Natural killer cell (primary cell): Measurements from ENCODE around the gene USP17L13. TPM values are rescaled to one million over a fixed set of nuclear protein-coding genes. Genes with fewer than 3 reads are reported as not detected.

Experiments used
- total RNA-seq, 4 donors: library from RNA; stranded (reverse); fragments of 120-200 nt in 1 of 4; gene quantifications; one replicate each; pipeline versions ENCODE4 v1.2.3 to v1.2.4, GENCODE V29; 2013 to 2022

Gene USP17L13
- total RNA-seq, 3 donors from 2014 or later (not counting 1 experiment from before 2014, with no cell fraction given), result not detected

Other genes starting within 250 kb of the USP17L13 start
- gene FAM90A26, start 54.5 kb upstream of the USP17L13 start, total RNA-seq, result not detected
- gene USP17L10, start 14.2 kb upstream of the USP17L13 start, total RNA-seq, result not detected
- gene USP17L11, start 9.5 kb upstream of the USP17L13 start, total RNA-seq, result not detected
- gene USP17L12, start 4.7 kb upstream of the USP17L13 start, total RNA-seq, result not detected
- gene USP17L15, start 9.5 kb downstream of the USP17L13 start, total RNA-seq, result not detected
- gene USP17L17, start 19.0 kb downstream of the USP17L13 start, total RNA-seq, result not detected
- not detected for gene USP17L18, start 23.7 kb downstream of the USP17L13 start, total RNA-seq
- gene USP17L19, start 28.5 kb downstream of the USP17L13 start, total RNA-seq, result not detected
- gene USP17L20, start 33.2 kb downstream of the USP17L13 start, total RNA-seq, result not detected
- gene USP17L21, start 38.0 kb downstream of the USP17L13 start, total RNA-seq, result not detected
- gene USP17L22, start 42.7 kb downstream of the USP17L13 start, total RNA-seq, result not detected
- not detected for gene USP17L24, start 100.3 kb downstream of the USP17L13 start, total RNA-seq
- gene USP17L25, start 105.0 kb downstream of the USP17L13 start, total RNA-seq, result not detected
- gene USP17L26, start 109.8 kb downstream of the USP17L13 start, total RNA-seq, result not detected
- gene USP17L5, start 114.5 kb downstream of the USP17L13 start, total RNA-seq, result not detected
- gene USP17L27, start 119.3 kb downstream of the USP17L13 start, total RNA-seq, result not detected
- not detected for gene USP17L28, start 124.0 kb downstream of the USP17L13 start, total RNA-seq
- not detected for gene USP17L29, start 128.7 kb downstream of the USP17L13 start, total RNA-seq
- gene USP17L30, start 138.2 kb downstream of the USP17L13 start, total RNA-seq, result not detected
- gene DEFB131A, start 219.5 kb downstream of the USP17L13 start, total RNA-seq, result not detected